GM18873 (cell line): ENCODE results near the gene NTHL1.
"Not testable (repeated sequence)": the region's sequence is repeated elsewhere in the genome, so short reads cannot be mapped to it uniquely, and the experiment has no call there.

ENCODE experiments used
- ATAC-seq: cut with Tn5 transposase; IDR thresholded peaks from one replicate; pipeline ENCODE4 v1.9.1; 2021; ENCODE audit warnings: mild to moderate bottlenecking, moderate library complexity, moderate number of reproducible peaks; ENCODE audit not compliant: unreplicated experiment, low FRiP score

The NTHL1 gene

GRCh38 chr16:2043667-2044451 is 3.8 kb downstream of the NTHL1 start:
- no peak for ATAC-seq

GRCh38 chr16:2042986-2043666 is 4.5 kb downstream of the NTHL1 start:
- no peak for ATAC-seq

GRCh38 chr16:2042171-2042985 is 5.3 kb downstream of the NTHL1 start:
- no peak for ATAC-seq

- no peak for ATAC-seq
Observed at GRCh38 chr16:2040787-2041522, 6.7 kb downstream of the NTHL1 start.

GRCh38 chr16:2040041-2040786 is 7.4 kb downstream of the NTHL1 start:
- ATAC-seq: no peak

- ATAC-seq: no peak
Observed at GRCh38 chr16:2039274-2040031, 8.2 kb downstream of the NTHL1 start.

- ATAC-seq: no peak
Observed at GRCh38 chr16:2038382-2039231, 9.0 kb downstream of the NTHL1 start.

- no peak for ATAC-seq
Observed at GRCh38 chr16:2037647-2038381, 9.8 kb downstream of the NTHL1 start.

GRCh38 chr16:2037115-2037514 is 10.5 kb downstream of the NTHL1 start:
- ATAC-seq: no peak

- no peak for ATAC-seq
Observed at GRCh38 chr16:2036200-2036966, 11.3 kb downstream of the NTHL1 start.

- ATAC-seq: no peak
Observed at GRCh38 chr16:2035431-2036199, 12.0 kb downstream of the NTHL1 start.

GRCh38 chr16:2034696-2035430 is 12.8 kb downstream of the NTHL1 start:
- no peak for ATAC-seq

- ATAC-seq: not testable (repeated sequence)
Observed at GRCh38 chr16:2033909-2034695, 13.5 kb downstream of the NTHL1 start.

GRCh38 chr16:2033057-2033908 is 14.4 kb downstream of the NTHL1 start:
- ATAC-seq: no peak
